ENCODE data around the gene TCF12.
A peak's percentile ranks its signal among the peaks of the same experiment; 100 is the strongest.

Gene TCF12

GRCh38 chr15:56934269-56934668, 15.8 kb downstream of the TCF12 start:
- CTCF ChIA-PET, result no interaction called here
- no peak for DNase-seq (ENCODE audit: low read depth, low spot score)
- POLR2A ChIA-PET, result no interaction called here
- H3K4me3 ChIP-seq (ENCODE audit: low read depth, low read length), result no peak overlapping the region
- TF ChIP-seq, protein P1, sequence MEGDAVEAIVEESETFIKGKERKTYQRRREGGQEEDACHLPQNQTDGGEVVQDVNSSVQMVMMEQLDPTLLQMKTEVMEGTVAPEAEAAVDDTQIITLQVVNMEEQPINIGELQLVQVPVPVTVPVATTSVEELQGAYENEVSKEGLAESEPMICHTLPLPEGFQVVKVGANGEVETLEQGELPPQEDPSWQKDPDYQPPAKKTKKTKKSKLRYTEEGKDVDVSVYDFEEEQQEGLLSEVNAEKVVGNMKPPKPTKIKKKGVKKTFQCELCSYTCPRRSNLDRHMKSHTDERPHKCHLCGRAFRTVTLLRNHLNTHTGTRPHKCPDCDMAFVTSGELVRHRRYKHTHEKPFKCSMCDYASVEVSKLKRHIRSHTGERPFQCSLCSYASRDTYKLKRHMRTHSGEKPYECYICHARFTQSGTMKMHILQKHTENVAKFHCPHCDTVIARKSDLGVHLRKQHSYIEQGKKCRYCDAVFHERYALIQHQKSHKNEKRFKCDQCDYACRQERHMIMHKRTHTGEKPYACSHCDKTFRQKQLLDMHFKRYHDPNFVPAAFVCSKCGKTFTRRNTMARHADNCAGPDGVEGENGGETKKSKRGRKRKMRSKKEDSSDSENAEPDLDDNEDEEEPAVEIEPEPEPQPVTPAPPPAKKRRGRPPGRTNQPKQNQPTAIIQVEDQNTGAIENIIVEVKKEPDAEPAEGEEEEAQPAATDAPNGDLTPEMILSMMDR (IDR thresholded peaks at IDR 0.05; ENCODE audit: insufficient read depth, low read length, missing control alignments), result no peak

DNA sequence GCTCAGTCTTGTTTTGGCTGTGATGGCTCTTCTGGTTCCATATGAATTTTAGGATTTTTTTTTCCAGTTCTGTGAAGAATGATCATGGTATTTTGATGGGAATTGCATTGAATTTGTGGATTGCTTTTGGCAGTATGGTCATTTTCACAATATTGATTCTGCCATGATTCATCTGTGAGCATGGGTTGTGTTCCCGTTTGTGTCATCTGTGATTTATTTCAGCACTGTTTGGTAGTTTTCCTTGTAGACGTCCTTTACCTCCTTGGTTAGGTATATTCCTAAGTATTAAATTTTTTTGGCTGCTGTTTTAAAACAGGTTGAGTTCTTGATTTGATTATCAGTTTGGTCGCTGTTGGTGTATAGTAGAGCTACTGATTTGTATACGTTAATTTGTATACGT, 18.5 kb downstream of the TCF12 start:
- DNase-seq (ENCODE audit: low read depth, low spot score), result no peak
- POLR2A ChIA-PET, result no interaction called here
- no peak overlapping the region for H3K4me3 ChIP-seq (ENCODE audit: low read depth, low read length)
- CTCF ChIA-PET, result no interaction called here
- TF ChIP-seq, protein P1 (IDR thresholded peaks at IDR 0.05; ENCODE audit: insufficient read depth, low read length, missing control alignments), result no peak

GRCh38 chr15:56939257-56939656, 20.8 kb downstream of the TCF12 start:
- CTCF ChIA-PET, result interaction anchor here (1.0 kb wide), 1 partner anchor 10 kb away, joined by 3 read pairs; no protein-coding TSS in a partner anchor

GRCh38 chr15:56940388-56940787, 21.9 kb downstream of the TCF12 start:
- TF ChIP-seq, protein P1 (IDR thresholded peaks at IDR 0.05; ENCODE audit: insufficient read depth, low read length, missing control alignments), result no peak
- POLR2A ChIA-PET, result no interaction called here
- H3K4me3 ChIP-seq (ENCODE audit: low read depth, low read length), result no peak overlapping the region
- CTCF ChIA-PET, result no interaction called here
- DNase-seq (ENCODE audit: low read depth, low spot score), result no peak

More at GRCh38 chr15:56939257-56939656, 20.8 kb downstream of the TCF12 start:
- H3K4me3 ChIP-seq (ENCODE audit: low read depth, low read length), result no peak overlapping the region
- DNase-seq (ENCODE audit: low read depth, low spot score), result no peak
- TF ChIP-seq, protein P1 (IDR thresholded peaks at IDR 0.05; ENCODE audit: insufficient read depth, low read length, missing control alignments), result no peak
- POLR2A ChIA-PET, result no interaction called here

- ChIA-PET CTCF (interaction anchor here (1.8 to 2.3 kb wide), 2 partner anchors 12 to 20 kb away, joined by 6 to 8 read pairs; no protein-coding TSS in a partner anchor), POLR2A (no interaction called here)
- no peak overlapping the region for H3K4me3 ChIP-seq (ENCODE audit: low read depth, low read length)
- TF ChIP-seq, protein P1 (IDR thresholded peaks at IDR 0.05; ENCODE audit: insufficient read depth, low read length, missing control alignments), result no peak
- no peak for DNase-seq (ENCODE audit: low read depth, low spot score)
Measured at GRCh38 chr15:56942118-56942517, 23.7 kb downstream of the TCF12 start.

DNA sequence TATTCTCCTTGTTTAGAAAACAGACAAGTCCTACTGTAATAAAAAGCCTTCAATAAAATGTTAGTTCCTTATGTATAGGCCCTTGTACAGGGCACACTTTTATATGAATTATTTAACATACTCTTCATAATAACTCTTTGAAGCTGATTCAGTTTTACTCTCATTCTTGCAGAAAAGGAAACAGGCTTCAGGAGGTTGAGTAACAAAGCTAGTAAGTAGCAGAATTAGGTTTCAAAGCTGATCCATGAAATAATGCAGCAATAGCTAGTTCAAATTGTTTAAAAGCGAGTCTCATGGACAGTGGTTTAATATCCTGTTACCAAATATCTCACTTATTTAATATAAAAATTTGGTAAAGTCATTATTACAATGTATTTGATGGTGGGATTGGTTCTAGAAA, 25.0 kb downstream of the TCF12 start:
- H3K4me3 ChIP-seq (ENCODE audit: low read depth, low read length), result no peak overlapping the region
- POLR2A ChIA-PET, result interaction anchor here (0.5 to 1.2 kb wide), 2 partner anchors 24 to 191 kb away, joined by 3 to 4 read pairs; no protein-coding TSS in a partner anchor
- TF ChIP-seq, protein P1 (IDR thresholded peaks at IDR 0.05; ENCODE audit: insufficient read depth, low read length, missing control alignments), result no peak
- CTCF ChIA-PET, result interaction anchor here (1.5 to 1.8 kb wide), 2 partner anchors 22 to 452 kb away, joined by 3 to 6 read pairs; no protein-coding TSS in a partner anchor
- peak; percentile 17 for DNase-seq (ENCODE audit: low read depth, low spot score)
